GM18873 (cell line): ENCODE measurements around the gene CES2.
"Not testable (repeated sequence)": the region's sequence is repeated elsewhere in the genome, so short reads cannot be mapped to it uniquely, and the experiment has no call there.

Source experiments
- ATAC-seq: cut with Tn5 transposase; IDR thresholded peaks from one replicate; pipeline ENCODE4 v1.9.1; 2021; ENCODE audit warnings: mild to moderate bottlenecking, moderate library complexity, moderate number of reproducible peaks; ENCODE audit not compliant: unreplicated experiment, low FRiP score

The CES2 gene, protein sequence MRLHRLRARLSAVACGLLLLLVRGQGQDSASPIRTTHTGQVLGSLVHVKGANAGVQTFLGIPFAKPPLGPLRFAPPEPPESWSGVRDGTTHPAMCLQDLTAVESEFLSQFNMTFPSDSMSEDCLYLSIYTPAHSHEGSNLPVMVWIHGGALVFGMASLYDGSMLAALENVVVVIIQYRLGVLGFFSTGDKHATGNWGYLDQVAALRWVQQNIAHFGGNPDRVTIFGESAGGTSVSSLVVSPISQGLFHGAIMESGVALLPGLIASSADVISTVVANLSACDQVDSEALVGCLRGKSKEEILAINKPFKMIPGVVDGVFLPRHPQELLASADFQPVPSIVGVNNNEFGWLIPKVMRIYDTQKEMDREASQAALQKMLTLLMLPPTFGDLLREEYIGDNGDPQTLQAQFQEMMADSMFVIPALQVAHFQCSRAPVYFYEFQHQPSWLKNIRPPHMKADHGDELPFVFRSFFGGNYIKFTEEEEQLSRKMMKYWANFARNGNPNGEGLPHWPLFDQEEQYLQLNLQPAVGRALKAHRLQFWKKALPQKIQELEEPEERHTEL

DNA sequence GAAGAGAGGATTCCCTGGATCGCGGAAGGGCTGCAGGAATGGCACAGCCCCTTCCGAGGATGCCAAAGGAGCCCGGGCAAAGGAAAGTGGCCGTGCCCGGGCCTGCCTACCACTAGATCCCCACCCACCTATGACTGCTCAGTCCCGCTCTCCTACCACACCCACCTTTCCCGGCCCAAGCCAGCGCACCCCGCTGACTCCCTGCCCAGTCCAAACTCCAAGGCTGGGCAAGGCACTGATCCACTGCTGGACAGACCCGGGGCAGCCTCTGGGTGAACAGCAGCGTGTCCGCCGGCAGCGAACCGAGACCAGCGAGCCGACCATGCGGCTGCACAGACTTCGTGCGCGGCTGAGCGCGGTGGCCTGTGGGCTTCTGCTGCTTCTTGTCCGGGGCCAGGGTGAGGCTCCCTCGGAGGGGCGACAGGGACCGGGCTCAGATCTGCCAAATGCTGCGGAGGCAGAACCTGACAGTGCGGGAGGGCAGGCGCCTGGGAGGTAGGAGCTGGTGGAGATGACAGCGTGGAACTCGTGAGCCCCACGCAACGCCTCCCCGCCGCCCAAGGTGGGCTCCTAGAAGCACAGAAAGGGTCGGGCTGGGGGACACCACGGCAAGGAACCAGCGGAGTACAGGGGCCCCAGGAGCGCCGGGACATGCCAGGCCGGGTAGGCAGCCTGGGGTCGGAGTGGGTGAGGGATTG, at the start of gene CES2:
Gene CES2, plus strand, starts transcription at position 203 of the 698 bp plus-strand sequence. Its CDS starts 120 bp downstream, at position 323.
- no peak for ATAC-seq

DNA sequence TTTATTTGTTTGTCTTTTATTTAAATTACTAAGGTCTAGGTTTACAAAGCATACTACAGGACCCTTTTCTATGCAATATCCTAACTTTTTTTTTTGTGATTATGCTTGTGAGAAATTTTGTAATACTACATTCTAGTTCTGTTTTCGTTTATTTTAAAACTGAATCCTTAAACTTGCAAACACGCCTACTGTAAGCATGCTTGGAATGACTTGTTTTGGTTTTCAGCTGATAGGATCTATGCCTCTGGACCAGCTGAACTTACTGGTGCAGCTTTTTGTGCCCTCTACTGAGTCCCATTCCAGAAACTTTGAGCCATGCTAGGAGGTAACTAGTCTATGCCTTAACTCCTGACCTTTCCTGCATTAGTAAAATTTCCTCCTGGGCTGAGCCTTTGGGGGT, 49.0 kb upstream of the CES2 start:
- no peak for ATAC-seq

DNA sequence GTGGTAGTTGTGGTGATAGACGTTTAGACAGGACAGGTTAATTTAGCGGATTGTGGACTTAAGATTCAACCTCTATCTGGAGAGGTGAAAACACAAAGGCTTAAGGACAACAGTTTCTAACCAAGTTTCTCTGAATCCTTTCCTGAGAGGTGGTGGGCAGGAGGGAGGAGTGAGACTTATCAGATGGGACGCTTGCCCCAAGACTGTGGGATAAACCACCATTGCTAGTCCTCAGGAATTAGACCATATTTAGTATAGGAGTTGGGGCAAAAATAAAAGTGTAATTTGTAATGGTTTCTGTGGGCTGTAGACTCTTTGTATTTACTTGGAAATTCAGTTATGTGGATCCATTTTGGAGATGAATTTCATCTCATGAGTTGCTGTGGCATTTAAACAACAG, 48.4 kb upstream of the CES2 start:
- ATAC-seq, result no peak

DNA sequence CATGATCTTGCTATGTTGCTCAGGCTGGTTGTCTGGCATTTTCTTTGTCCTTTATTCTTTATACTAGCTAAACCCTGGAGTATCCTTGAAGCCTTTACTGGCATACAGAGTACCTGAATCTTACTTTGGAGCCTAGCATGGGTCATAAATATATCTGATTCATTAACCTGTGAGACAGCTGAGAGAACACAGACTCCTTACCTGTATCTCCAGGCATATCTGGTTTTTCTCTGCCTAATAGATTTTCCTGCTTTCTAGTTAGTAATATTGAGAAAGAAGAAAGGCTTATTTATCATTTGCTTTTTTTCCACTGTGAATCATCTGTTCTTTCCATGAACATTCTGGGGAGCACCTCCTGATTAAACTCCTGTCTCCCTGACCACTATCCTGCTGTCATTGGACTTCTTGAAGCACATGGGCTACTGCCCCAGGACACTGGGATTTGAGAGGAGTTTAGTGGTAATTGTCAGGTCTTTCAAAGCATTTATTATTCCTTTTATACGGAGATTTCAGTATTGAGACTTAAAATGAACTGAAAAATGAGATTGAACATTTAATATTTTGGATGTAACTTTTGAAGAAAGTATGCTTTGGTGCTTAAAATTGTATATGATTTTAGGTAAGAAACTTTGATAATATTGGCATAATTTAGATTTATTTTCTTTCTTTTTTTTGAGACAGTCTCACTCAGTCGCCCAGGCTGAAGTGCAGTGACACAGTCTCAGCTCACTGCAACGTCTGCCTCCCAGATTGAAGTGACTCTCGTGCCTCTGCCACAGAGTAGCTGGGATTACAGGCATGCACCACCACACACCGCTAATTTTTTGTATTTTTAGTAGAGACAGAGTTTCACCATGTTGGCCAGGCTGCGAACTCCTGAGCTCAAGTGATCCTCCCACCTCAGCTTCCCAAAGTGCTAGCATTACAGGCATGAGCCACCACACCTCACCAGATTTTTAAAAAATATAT, 46.4 kb upstream of the CES2 start:
- no peak for ATAC-seq

DNA sequence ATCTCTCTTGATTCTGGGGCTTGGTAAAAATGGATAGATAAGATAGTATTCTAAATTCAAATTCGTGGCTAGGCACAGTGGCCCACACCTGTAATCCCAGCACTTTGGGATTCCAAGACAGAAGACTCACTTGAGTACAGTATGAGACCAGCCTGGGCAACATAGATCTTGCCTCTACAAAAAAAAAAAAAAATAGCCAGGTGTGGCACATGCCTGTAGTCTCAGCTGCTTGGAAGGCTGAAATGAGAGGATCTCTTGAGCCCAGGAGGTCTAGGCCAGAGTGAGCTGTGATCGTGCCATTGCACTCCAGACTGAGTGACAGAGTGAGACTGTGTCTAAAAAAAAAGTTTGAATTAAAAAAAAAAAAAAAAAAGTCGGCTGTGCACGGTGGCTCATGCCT, 45.7 kb upstream of the CES2 start:
- no peak for ATAC-seq

DNA sequence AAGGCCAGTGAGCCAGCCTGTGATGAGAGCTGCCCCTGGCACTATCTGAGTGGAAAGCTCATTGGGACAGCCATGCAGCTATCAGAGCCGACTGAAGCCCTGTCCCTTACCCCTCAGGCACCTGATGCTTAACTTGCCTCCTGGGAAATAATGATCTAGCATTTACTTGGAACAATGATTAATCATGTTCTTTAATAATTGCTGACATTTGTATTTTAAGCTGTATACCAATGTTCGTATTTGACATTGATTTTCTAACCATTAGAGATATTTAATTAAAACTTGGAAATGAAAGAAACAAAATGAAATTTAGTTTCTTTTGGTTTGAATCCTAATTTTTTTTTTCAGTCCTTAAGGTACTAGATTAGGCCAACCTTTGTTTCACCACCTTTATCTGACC, 44.5 kb upstream of the CES2 start:
- ATAC-seq, result no peak

DNA sequence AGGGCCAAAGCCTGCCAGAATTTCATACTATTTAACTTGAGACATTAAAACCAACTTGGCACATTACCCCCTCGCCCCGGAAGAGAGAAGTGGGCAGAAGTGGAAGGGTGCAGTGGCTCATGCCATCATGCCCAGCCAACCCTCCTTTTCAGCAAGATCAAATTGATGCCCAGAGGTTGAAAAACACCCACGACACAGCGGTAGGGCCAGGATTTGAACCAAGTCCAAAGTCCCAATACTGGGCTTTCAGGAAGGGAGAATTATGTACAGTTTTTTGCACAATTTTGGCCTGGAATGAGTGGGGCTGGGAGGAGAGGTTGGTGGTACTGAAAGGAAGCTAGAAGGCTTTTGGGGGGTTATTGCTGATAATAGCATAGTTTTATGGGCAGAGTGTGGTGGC, 44.0 kb upstream of the CES2 start:
- ATAC-seq, result no peak

DNA sequence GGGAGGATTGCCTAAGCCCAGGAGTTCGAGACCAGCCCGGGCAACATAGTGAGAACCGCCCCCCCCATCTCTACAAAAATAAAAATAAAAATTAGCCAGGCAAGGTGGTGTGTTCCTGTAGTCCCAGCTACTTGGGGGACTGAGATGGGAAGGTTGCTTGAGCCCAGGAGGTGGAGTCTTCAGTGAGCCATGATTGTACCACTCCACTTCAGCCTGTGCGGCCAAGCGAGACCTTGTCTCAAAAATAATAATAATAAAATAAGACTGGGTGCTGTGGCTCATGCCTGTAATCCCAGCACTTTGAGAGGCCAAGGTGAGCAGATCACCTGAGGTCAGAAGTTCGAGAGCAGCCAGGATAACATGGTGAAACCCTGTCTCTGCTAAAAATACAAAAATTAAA, 43.5 kb upstream of the CES2 start:
- no peak for ATAC-seq

DNA sequence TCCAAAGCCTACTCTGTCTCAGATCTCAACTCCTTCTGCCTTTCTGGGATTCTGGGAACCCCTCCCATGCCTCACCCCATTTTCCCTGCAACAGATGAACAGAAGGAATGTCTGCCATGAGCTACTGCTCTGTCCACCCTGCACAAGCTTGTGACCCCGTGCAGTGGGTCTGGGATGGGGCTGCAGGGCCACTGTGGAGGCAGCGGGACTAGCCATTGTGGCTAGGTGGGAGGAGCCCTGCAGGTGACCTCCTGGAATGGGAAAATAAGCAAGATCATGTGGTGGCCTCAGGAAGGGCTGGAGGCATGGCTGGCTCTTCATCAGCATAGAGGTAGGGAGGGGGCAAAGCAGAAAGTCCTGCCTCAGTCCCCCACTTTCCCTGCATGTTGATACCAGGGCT, 41.3 kb upstream of the CES2 start:
- ATAC-seq, result no peak

DNA sequence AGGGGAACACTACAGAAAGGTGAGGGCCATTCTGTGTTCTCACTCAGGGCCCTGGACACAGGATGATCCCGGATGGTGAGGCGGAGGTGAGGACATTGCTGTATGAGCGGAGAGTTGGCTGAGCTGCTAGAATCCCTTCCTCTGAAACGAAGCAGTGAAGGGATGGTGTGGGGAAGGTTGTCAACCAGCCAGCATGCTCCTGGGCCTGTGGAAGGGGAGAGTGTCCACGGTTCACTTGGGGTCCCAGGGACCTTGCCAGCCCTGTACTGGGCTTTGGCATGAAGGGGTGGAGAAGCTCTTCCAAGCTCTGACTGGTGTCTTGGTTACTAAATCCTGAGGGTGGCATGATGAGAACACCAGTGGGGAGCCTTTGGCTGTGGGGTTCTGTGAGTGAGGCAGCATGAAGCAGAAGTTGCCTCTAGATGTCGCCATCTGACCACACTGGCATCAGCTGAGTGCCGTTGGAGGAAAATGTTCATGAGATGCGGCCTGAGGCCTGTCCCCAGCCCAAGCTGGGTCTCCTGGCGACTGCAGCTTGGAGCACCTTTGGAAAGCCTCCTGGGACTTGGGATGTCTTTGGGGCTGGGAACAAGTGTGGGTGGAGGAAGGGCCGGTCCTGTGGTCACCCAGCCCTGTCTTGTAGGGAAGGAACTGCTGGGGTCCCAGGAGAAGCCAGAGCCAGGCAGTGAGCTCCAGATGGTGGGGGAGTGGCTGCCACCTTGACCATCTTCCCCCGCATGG, 40.2 kb upstream of the CES2 start:
- ATAC-seq, result no peak

DNA sequence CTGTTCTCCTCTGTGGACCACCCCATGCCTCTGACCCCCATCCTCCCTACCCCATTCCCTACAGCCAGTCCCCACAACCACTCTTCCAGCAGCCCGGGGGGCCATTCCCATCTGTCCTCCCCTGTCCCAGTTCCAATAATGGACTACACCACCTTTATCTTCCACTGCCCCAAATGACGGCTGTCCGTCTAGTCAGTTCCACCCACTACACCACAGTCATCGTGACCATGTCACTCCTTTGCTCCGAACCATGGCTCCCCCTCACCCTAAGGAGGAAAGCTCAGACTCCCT, 39.7 kb upstream of the CES2 start:
- no peak for ATAC-seq

DNA sequence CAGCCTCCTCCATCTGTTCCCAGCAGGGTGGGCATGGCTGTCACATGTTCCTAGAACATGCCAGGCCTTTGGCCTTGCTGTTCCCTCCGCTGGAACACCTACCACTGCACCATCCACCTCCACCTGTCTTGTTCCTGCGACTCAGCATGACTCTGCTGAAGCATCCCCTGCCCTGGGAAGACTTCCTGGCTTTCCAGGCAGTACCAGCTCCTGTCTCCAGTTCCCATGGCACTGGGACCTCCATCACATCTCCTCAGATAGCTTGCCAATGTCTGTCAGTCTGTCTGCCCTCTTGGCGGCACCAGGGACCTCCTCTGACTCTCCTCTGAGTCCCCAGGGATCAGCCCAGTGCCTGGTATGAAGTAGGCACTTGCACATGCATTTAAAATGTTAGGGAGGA, 39.3 kb upstream of the CES2 start:
- no peak for ATAC-seq

DNA sequence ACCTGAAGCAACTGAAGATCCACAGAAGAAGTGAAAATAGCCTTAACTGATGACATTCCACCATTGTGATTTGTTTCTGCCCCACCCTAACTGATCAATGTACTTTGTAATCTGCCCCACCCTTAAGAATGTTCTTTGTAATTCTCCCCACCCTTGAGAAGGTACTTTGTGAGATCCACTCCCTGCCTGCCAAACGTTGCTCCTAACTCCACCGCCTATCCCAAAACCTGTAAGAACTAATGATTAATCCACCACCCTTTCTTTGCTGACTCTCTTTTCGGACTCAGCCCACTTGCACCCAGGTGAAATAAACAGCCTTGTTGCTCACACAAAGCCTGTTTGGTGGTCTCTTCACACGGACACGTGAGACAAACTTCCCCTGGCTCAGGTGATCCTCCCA, 38.6 kb upstream of the CES2 start:
- ATAC-seq, result not testable (repeated sequence)

DNA sequence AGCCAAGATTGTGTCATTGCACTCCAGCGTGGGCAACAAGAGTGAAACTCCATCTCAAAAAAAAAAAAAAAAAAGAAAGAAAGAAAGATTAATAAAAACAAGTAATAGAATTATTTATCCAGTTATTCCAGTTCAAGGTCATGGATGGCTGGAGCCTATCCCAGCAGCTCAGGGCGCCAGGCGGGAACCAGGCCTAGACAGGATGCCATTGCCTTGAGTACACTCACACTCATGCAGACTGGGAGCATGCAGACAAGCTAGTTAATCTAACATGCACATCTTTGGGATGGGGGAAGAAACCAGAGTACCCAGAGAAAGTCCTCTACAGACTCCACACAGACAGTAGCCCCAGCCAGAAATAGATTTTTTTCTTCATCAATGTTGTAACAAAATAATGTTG, 37.1 kb upstream of the CES2 start:
- ATAC-seq, result no peak

DNA sequence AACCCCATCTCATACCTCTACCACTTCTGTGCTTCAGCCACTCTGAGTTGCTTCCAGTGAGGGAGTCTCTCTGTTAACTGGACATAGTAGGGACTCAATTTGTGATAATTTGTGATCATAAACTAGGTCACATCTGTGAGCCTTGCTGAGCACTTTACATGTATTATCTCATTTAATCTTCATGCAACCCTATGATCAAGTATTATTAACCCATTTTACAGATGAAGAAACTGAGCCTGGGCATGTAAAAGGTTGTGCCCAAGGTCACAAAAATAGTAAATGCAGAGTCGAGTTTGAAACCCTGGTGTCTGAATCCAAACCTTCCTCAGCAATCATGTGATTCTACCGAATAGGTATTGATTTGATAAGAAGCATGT, 36.4 kb upstream of the CES2 start:
- ATAC-seq, result no peak

DNA sequence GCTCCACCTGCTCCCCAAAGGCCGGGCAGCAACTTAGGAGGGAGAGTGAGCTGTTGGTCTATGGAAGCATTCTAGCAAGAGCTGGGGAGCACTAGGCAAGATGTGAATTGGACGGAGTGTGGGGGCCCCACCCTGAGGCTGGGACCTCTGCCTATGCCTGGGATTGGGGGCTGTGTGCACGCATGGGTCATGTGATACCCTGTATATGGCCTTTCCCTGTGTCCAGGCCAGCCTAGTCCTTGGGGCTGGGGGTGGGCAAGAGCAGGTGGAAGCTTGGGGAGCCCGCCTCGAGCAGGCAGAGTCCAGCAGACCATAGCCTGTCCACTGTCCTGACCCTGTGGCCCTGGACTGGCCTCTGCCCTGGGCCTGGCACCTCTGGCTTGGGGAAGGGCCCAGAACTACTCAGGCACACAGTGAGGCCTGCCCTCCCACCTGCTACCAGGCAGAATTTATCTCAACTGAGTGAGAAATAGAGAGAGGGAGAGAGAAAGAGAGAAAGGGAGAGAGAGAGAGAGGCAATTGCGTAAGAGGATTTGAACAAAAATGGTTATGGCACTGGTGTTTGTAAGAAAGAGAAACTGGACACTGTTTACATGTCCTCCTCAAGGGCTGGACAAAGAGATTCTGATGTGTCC, 35.9 kb upstream of the CES2 start:
- no peak for ATAC-seq

DNA sequence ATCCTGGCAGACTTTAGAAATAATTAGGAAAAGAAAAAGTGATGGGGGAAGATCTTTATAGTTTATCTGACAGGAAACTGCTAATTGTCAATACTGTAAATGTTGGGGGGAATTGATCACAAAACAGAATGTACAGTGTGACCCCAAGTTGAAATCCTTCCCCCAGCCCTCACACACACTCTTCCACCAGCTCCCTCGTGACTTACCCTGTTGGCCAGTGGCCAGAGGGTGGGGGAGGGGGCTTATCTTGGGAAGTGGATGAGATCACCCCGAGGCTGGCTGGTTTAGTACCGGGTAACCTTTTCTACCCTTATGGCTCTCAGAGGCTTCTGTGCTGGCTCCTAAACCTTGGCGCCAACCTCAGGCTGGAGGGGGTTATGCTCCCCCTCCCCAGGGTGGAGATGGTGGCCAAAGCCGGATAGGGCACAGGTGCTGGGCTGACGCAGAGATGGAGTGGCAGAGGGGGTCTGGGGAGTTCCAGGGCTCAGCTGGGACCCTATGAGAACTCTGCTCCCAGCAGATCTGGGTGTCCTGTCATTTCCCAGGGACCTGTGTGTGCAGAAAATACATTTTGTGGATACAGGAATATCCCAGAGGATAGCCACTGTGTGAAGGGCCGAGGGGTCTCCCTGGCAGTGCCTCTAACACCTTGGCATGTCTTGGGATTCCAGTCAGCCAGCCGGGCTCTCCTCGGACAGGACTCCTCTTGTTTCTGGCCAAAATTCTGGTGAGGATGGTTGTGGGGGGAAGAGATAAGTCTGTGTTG, 35.2 kb upstream of the CES2 start:
- no peak for ATAC-seq

DNA sequence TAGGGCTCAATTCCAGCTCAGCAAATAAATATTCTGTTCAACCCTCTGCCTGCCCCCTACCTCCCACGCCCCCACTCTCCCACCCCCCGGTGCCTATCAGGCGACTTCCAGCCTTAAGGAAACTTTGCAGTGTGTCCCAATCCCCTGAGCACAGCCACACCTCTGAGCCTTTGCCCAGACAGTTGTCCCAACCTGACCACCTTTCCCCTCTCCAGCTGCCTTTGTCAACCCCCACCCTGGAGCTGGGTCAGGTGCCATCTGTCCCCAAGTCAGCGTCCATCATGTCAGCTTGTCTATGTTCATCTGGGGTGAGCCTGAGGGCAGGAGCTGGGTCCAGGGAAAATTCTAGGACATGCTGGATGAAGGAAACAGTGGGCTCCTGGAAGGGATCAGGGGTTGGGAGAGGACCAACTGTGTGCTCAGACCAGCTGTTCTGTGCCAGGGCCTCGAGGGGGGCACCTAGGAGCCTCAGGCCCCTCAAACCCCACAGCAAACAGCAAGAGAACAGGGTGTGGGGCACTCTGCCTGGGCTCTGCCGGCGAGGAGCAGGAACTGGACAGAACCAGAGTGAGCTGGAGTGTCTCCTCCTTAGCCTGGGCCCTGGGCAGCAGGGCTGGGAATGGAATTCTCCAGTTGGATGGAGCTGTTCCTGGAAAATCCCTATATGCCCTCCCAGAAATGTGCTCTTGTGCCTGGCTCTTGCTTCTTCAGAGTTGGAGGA, 34.4 kb upstream of the CES2 start:
- ATAC-seq, result no peak
